GM12865 (cell line): Measurements from ENCODE around the gene MVB12B.
"Not testable (repeated sequence)": the region's sequence is repeated elsewhere in the genome, so short reads cannot be mapped to it uniquely, and the experiment has no call there.

ENCODE experiments used
- DNase-seq: peaks from one replicate; pipeline ENCODE4 v3.0.0; 2010; ENCODE audit warnings: low read depth
- H3K4me3 ChIP-seq: 2 replicates; pipeline ENCODE4 v1.5.1; 2011; ENCODE audit warnings: mild to moderate bottlenecking, low read depth, low read length, control low read depth
- CTCF ChIP-seq: IDR thresholded peaks from 2 replicates; pipeline ENCODE4 v1.5.1; 2011; ENCODE audit warnings: low read length, control low read depth, low read depth, inconsistent platforms; ENCODE audit not compliant: insufficient read depth; ENCODE audit errors: missing control alignments

MVB12B gene

GRCh38 chr9:126549246-126550006 is 222.8 kb downstream of the MVB12B start:
- TF ChIP-seq CTCF, result no peak
- DNase-seq, result no peak
- no peak overlapping the region for H3K4me3 ChIP-seq

- no peak for DNase-seq
Observed at GRCh38 chr9:126550891-126551351, 224.3 kb downstream of the MVB12B start.

GRCh38 chr9:126551812-126552211 is 225.2 kb downstream of the MVB12B start:
- no peak overlapping the region for H3K4me3 ChIP-seq
- TF ChIP-seq CTCF, result no peak
- DNase-seq, result no peak

More at GRCh38 chr9:126550891-126551351, 224.3 kb downstream of the MVB12B start:
- no peak for TF ChIP-seq CTCF
- H3K4me3 ChIP-seq, result no peak overlapping the region

GRCh38 chr9:126554292-126554691 is 227.7 kb downstream of the MVB12B start:
- no peak overlapping the region for H3K4me3 ChIP-seq
- no peak for TF ChIP-seq CTCF
- no peak for DNase-seq

- DNase-seq, H3K4me3 ChIP-seq: not testable (repeated sequence)
Observed at GRCh38 chr9:126555421-126555820, 228.8 kb downstream of the MVB12B start.
